Fibroblast of skin of scalp (primary cell): ENCODE data around the gene NTHL1.

Experiments
- DNase-seq: peaks from one replicate; pipeline ENCODE4 v3.0.0-alpha.2; 2013

Gene NTHL1

GRCh38 chr16:2083876-2084780 is 36.5 kb upstream of the NTHL1 start:
- no peak for DNase-seq

GRCh38 chr16:2083409-2083808 is 35.8 kb upstream of the NTHL1 start:
- no peak for DNase-seq

- DNase-seq, result no peak
These were observed 35.3 kb upstream of the NTHL1 start for GRCh38 chr16:2082983-2083364.

GRCh38 chr16:2082171-2082982 is 34.7 kb upstream of the NTHL1 start:
- no peak for DNase-seq

GRCh38 chr16:2081201-2082084 is 33.8 kb upstream of the NTHL1 start:
- DNase-seq, result no peak

- no peak for DNase-seq
These were observed 32.4 kb upstream of the NTHL1 start for GRCh38 chr16:2079991-2080390.

- DNase-seq, result no peak
These were observed 31.7 kb upstream of the NTHL1 start for GRCh38 chr16:2079311-2079800.

GRCh38 chr16:2078691-2079090 is 31.1 kb upstream of the NTHL1 start:
- no peak for DNase-seq

GRCh38 chr16:2078096-2078495 is 30.5 kb upstream of the NTHL1 start:
- DNase-seq, result no peak

GRCh38 chr16:2077696-2078095 is 30.1 kb upstream of the NTHL1 start:
- DNase-seq, result no peak

GRCh38 chr16:2077016-2077415 is 29.4 kb upstream of the NTHL1 start:
- no peak for DNase-seq

GRCh38 chr16:2076072-2076865 is 28.6 kb upstream of the NTHL1 start:
- no peak for DNase-seq

GRCh38 chr16:2075631-2076030 is 28.0 kb upstream of the NTHL1 start:
- no peak for DNase-seq

GRCh38 chr16:2074071-2074470 is 26.4 kb upstream of the NTHL1 start:
- DNase-seq, result no peak

- DNase-seq, result no peak
These were observed 25.3 kb upstream of the NTHL1 start for GRCh38 chr16:2072926-2073325.

GRCh38 chr16:2071454-2072202 is 24.0 kb upstream of the NTHL1 start:
- DNase-seq, result no peak

GRCh38 chr16:2070576-2071453 is 23.2 kb upstream of the NTHL1 start:
- DNase-seq, result no peak

GRCh38 chr16:2066139-2066538 is 18.5 kb upstream of the NTHL1 start:
- no peak for DNase-seq

GRCh38 chr16:2064368-2064945 is 16.8 kb upstream of the NTHL1 start:
- no peak for DNase-seq

GRCh38 chr16:2063861-2064260 is 16.2 kb upstream of the NTHL1 start:
- no peak for DNase-seq
